GM12878 (cell line): ENCODE results near the gene INTS13. TPM values are rescaled to one million over a fixed set of nuclear protein-coding genes. Genes with fewer than 3 reads are reported as not detected.

Experiments
- ATAC-seq: fragments of 200-7000 bp; cut with Tn5 transposase; 3 replicates; pipeline ENCODE4 v1.9.1; 2020; ENCODE audit warnings: mild to moderate bottlenecking, moderate library complexity
- BruUV-seq: library from RNA; stranded (reverse); fragments of 400-500 nt; replicated peaks from 2 replicates; lab custom pipeline; 2021; lab: Mats Ljungman, UMichigan
- CTCF ChIA-PET: fragments of 300-600 bp; sonication (Branson Sonifier 250); formaldehyde crosslinking; extraction: SDS; loops from one replicate; lab custom pipeline; 2021; ENCODE audit warnings: inconsistent platforms; lab: Yijun Ruan, JAX
- POLR2A ChIA-PET: fragments of 350-600 bp; formaldehyde crosslinking; extraction: SDS; loops from one replicate; lab custom pipeline; 2021; ENCODE audit warnings: inconsistent platforms; lab: Charles Lee
- RAD21 ChIA-PET: fragments of 300-600 bp; sonication (Branson Sonifier 250); formaldehyde crosslinking; loops from one replicate; lab custom pipeline; 2023; ENCODE audit warnings: antibody characterized with exemption; ENCODE audit not compliant: unreplicated experiment; lab: Charles Lee
- SMC1A ChIA-PET: fragments of 300-600 bp; sonication (Branson Sonifier 250); formaldehyde crosslinking; loops from one replicate; lab custom pipeline; 2023; ENCODE audit not compliant: unreplicated experiment, uncharacterized antibody; lab: Charles Lee
- DNase-seq: peaks from one replicate; pipeline ENCODE4 v3.0.0-alpha.2; 2011; ENCODE audit warnings: low read depth, low spot score
- FAIRE-seq: peaks from 3 replicates; lab custom pipeline; 2011; peaks lifted over from hg19 to GRCh38; lab: Jason Lieb, UNC
- H2AFZ ChIP-seq: 2 replicates; pipeline ENCODE4 v1.6.0; 2011; ENCODE audit warnings: low read depth, low read length, control low read depth; ENCODE audit not compliant: control insufficient read depth
- H3K27ac ChIP-seq: 2 replicates; pipeline ENCODE4 v1.5.1; 2011; ENCODE audit warnings: control low read depth; ENCODE audit not compliant: control insufficient read depth, insufficient read depth
- H3K27me3 ChIP-seq, 2 experiments: replicated peaks in 1 of 2; 2 replicates each; pipeline versions ENCODE4 v1.6.0 to v1.6.1; 2011; ENCODE audit warnings: low read length in 1 of 2; ENCODE audit not compliant: control insufficient read depth in 2 of 2, insufficient read depth in 2 of 2
- H3K36me3 ChIP-seq, 2 experiments: 2 replicates each; pipeline ENCODE4 v1.5.1; 2011; ENCODE audit warnings: low read length in 1 of 2; ENCODE audit not compliant: control insufficient read depth in 2 of 2, insufficient read depth in 2 of 2
- H3K4me1 ChIP-seq: 2 replicates; pipeline ENCODE4 v1.6.1; 2011; ENCODE audit warnings: mild to moderate bottlenecking, low read length, moderate library complexity, mixed read lengths; ENCODE audit not compliant: control insufficient read depth, insufficient read depth
- H3K4me2 ChIP-seq: 2 replicates; pipeline ENCODE4 v1.6.0; 2011; ENCODE audit warnings: control low read depth; ENCODE audit not compliant: control insufficient read depth, insufficient read depth
- H3K4me3 ChIP-seq: fragments of 200-600 bp; sonication (generic); 2 replicates; pipeline ENCODE4 v1.5.1; 2016
- H3K79me2 ChIP-seq: 2 replicates; pipeline ENCODE4 v1.6.0; 2011; ENCODE audit warnings: low read length; ENCODE audit not compliant: control insufficient read depth, insufficient read depth
- H3K9ac ChIP-seq: 2 replicates; pipeline ENCODE4 v1.8.0; 2011; ENCODE audit warnings: low read length, control low read depth, mixed read lengths; ENCODE audit not compliant: control insufficient read depth, insufficient read depth
- H3K9me3 ChIP-seq: replicated peaks from 3 replicates; pipeline ENCODE4 v1.5.1; 2011; ENCODE audit warnings: mild to moderate bottlenecking, low read length; ENCODE audit not compliant: control insufficient read depth, insufficient read depth
- H4K20me1 ChIP-seq: 2 replicates; pipeline ENCODE4 v1.6.0; 2011; ENCODE audit not compliant: control insufficient read depth, insufficient read depth
- DPF2 ChIP-seq: fragments of 450-650 bp; IDR thresholded peaks from 2 replicates; pipeline ENCODE4 v1.6.1; 2017; ENCODE audit warnings: mild to moderate bottlenecking
- FOS ChIP-seq: IDR thresholded peaks from 3 replicates; pipeline ENCODE4 v1.6.1; 2011; ENCODE audit warnings: borderline replicate concordance; ENCODE audit not compliant: insufficient read length; ENCODE audit errors: extremely low read depth
- FOXK2 ChIP-seq: fragments of 450-650 bp; IDR thresholded peaks from 2 replicates; pipeline ENCODE4 v1.6.1; 2017; ENCODE audit warnings: mild to moderate bottlenecking, moderate library complexity
- GABPA ChIP-seq: IDR thresholded peaks from 2 replicates; pipeline ENCODE4 v1.6.1; 2014; ENCODE audit warnings: antibody characterized with exemption, low read depth, mild to moderate bottlenecking, inconsistent platforms
- NFXL1 ChIP-seq: fragments of 450-650 bp; IDR thresholded peaks from 2 replicates; pipeline ENCODE4 v1.6.1; 2017; ENCODE audit warnings: antibody characterized with exemption, mild to moderate bottlenecking, borderline replicate concordance
- PAX5 ChIP-seq: IDR thresholded peaks from 2 replicates; pipeline ENCODE4 v1.6.1; 2011; ENCODE audit warnings: low read depth, low read length, borderline replicate concordance
- RUNX3 ChIP-seq: IDR thresholded peaks from 2 replicates; pipeline ENCODE4 v1.6.1; 2012; ENCODE audit warnings: low read length, inconsistent platforms
- SUPT20H ChIP-seq: IDR thresholded peaks from 2 replicates; pipeline ENCODE4 v1.6.1; 2011; ENCODE audit warnings: low read depth, mild to moderate bottlenecking, low read length, moderate library complexity, borderline replicate concordance; ENCODE audit not compliant: control insufficient read depth
- TARDBP ChIP-seq: IDR thresholded peaks from 2 replicates; pipeline ENCODE4 v1.6.1; 2016; ENCODE audit warnings: borderline replicate concordance
- TCF12 ChIP-seq: IDR thresholded peaks from 2 replicates; pipeline ENCODE4 v1.6.1; 2011; ENCODE audit warnings: low read depth, mild to moderate bottlenecking, low read length
- ZBED1 ChIP-seq: IDR thresholded peaks from 2 replicates; pipeline ENCODE4 v1.6.1; 2016; ENCODE audit warnings: borderline replicate concordance
- ZNF207 ChIP-seq: fragments of 450-650 bp; IDR thresholded peaks from 2 replicates; pipeline ENCODE4 v1.6.1; 2014; ENCODE audit warnings: antibody characterized with exemption, mild to moderate bottlenecking, borderline replicate concordance
- WGBS: methylation state at CpG from one replicate; pipeline ENCODE4 v1.1.6; 2016; ENCODE audit warnings: low lambda C conversion rate; ENCODE audit not compliant: insufficient replicate concordance, insufficient coverage; ENCODE audit errors: missing lambda C conversion rate; 5-methylcytosine and 5-hydroxymethylcytosine counted together
- in situ Hi-C: fragments of 300-500 bp; cut with MboI; formaldehyde crosslinking; loops from 9 replicates; pipeline ENCODE4 v1.14.3; 2018; ENCODE audit warnings: mixed read lengths
- intact Hi-C: fragments of 100-400 bp; cut with micrococcal nuclease; formaldehyde crosslinking; loops from one replicate; pipeline ENCODE4 v1.14.2; 2022; ENCODE audit not compliant: unreplicated experiment
- polyA plus RNA-seq, 11 experiments: library from polyadenylated mRNA; depleted of rRNA in 4 of 11; unstranded in 6 of 11; stranded (reverse) in 5 of 11; fragments of >200 nt; fragmentation: Nextera tagmentation in 4 of 11; fragmentation: Illumina TruSeq in 1 of 11; extraction: Ambion mirVana in 4 of 11; extraction: Trizol in 1 of 11; gene quantifications; 1 replicate in 1 of 11; 2 replicates in 10 of 11; pipeline versions ENCODE4 v1.2.1 to v1.2.3, GENCODE V29; 2011 to 2016; ENCODE audit warnings: inconsistent platforms in 2 of 11, missing spikeins in 2 of 11, low read depth in 1 of 11
- total RNA-seq, 4 experiments: library from RNA; depleted of rRNA in 3 of 4; stranded (reverse); fragments of >200 nt in 3 of 4; fragmentation: Illumina TruSeq in 1 of 4; extraction: Trizol in 1 of 4; gene quantifications; 2 replicates each; pipeline versions ENCODE4 v1.2.1 to v1.2.3, GENCODE V29; 2013 to 2021
- TF ChIP-seq, protein P1 (sequence below): fragments of 150-350 bp; IDR thresholded peaks from 2 replicates; pipeline ENCODE4 v1.6.1; 2014; ENCODE audit warnings: mild to moderate bottlenecking, low read depth, low read length
- TF ChIP-seq, protein P2 (sequence below), 3 experiments: IDR thresholded peaks in 2 of 3; conservative IDR thresholded peaks in 1 of 3; 2 replicates each; pipeline ENCODE4 v1.5.1; 2011; ENCODE audit warnings: low read depth in 3 of 3, low read length in 3 of 3, mild to moderate bottlenecking in 3 of 3, control low read depth in 2 of 3, moderate library complexity in 2 of 3, inconsistent platforms in 1 of 3, mixed read lengths in 1 of 3; ENCODE audit not compliant: control insufficient read depth in 2 of 3, insufficient read depth in 1 of 3; ENCODE audit errors: extremely low read depth in 1 of 3
- TF ChIP-seq, protein P3 (sequence below): IDR thresholded peaks from 2 replicates; pipeline ENCODE4 v1.6.1; 2011; ENCODE audit warnings: borderline replicate concordance, low read depth, mild to moderate bottlenecking, moderate library complexity, low read length; ENCODE audit not compliant: insufficient read depth, poor library complexity, severe bottlenecking
- TF ChIP-seq, protein P4 (sequence below): fragments of 450-650 bp; IDR thresholded peaks from 2 replicates; pipeline ENCODE4 v1.6.1; 2018; ENCODE audit warnings: borderline replicate concordance, mild to moderate bottlenecking; ENCODE audit not compliant: partially characterized antibody

INTS13 gene
- total and polyA plus RNA-seq, 10 of the 15 experiments (the other 5 are each of a cell fraction or from before 2014, with no cell fraction given): 33.4 to 72.0 (median 59.9) TPM

DNA sequence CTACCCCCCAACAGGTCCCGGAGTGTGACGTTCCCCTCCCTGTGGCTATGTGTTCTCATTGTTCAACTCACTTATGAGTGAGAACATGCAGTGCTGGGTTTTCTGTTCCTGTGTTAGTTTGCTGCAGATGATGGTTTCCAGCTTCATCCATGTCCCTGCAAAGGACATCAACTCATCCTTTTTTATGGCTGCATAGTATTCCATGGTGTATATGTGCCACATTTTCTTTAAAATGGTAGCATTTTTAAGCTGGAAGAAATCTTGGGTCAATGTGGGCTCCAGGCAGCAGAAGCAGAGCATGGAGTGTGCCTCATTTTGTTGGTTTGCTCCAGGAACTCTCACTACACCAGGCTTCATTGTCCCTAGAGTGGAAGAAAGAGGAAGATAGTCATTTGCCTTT is 57.2 kb downstream of the INTS13 start:
- H3K9me3 ChIP-seq: no peaks in the 10 kb centered on the region

More for the DNA sequence above, 57.2 kb downstream of the INTS13 start:
- Histone ChIP-seq H3K27ac (no peak overlapping the region), H3K9ac (no peak overlapping the region), H3K4me3 (no peak overlapping the region), H3K4me1 (peaks cover 7% of the 10 kb centered on the region), H3K4me2 (no peak overlapping the region), H3K36me3 (no peaks in the 10 kb centered on the region), H2AFZ (no peak overlapping the region), H4K20me1 (no peaks in the 10 kb centered on the region), H3K79me2 (no peaks in the 10 kb centered on the region), H3K27me3 (no peaks in the 10 kb centered on the region)
- POLR2A ChIA-PET: interaction anchor here (1.1 to 2.7 kb wide), 2 partner anchors 17 to 130 kb away, joined by 3 to 13 read pairs; no protein-coding TSS in a partner anchor
- CTCF ChIA-PET: interaction anchor here (1.1 to 8.4 kb wide), 4 partner anchors 17 to 35 kb away, joined by 6 to 115 read pairs (median 31); no protein-coding TSS in a partner anchor
- RAD21 ChIA-PET: interaction anchor here (1.2 to 2.8 kb wide), 5 partner anchors 11 to 133 kb away, joined by 4 to 36 read pairs (median 6); partner anchors contain the start of genes ITPR2 and TM7SF3
- ATAC-seq: no peak
- DNase-seq: no peak
- FAIRE-seq: no peak
- in situ Hi-C loops: no loop called here
- TF ChIP-seq FOXK2 (no peak), ZBED1 (no peak), ZNF207 (no peak), GABPA (no peak), FOS (no peak), SUPT20H (no peak), PAX5 (no peak), RUNX3 (no peak), DPF2 (no peak), TCF12 (no peak), TARDBP (no peak), NFXL1 (no peak)
- TF ChIP-seq, protein P1, sequence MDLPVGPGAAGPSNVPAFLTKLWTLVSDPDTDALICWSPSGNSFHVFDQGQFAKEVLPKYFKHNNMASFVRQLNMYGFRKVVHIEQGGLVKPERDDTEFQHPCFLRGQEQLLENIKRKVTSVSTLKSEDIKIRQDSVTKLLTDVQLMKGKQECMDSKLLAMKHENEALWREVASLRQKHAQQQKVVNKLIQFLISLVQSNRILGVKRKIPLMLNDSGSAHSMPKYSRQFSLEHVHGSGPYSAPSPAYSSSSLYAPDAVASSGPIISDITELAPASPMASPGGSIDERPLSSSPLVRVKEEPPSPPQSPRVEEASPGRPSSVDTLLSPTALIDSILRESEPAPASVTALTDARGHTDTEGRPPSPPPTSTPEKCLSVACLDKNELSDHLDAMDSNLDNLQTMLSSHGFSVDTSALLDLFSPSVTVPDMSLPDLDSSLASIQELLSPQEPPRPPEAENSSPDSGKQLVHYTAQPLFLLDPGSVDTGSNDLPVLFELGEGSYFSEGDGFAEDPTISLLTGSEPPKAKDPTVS: no peak
- TF ChIP-seq, protein P2, sequence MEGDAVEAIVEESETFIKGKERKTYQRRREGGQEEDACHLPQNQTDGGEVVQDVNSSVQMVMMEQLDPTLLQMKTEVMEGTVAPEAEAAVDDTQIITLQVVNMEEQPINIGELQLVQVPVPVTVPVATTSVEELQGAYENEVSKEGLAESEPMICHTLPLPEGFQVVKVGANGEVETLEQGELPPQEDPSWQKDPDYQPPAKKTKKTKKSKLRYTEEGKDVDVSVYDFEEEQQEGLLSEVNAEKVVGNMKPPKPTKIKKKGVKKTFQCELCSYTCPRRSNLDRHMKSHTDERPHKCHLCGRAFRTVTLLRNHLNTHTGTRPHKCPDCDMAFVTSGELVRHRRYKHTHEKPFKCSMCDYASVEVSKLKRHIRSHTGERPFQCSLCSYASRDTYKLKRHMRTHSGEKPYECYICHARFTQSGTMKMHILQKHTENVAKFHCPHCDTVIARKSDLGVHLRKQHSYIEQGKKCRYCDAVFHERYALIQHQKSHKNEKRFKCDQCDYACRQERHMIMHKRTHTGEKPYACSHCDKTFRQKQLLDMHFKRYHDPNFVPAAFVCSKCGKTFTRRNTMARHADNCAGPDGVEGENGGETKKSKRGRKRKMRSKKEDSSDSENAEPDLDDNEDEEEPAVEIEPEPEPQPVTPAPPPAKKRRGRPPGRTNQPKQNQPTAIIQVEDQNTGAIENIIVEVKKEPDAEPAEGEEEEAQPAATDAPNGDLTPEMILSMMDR (IDR thresholded peaks at IDR 0.05 in 2 of 3, conservative IDR thresholded peaks at IDR 0.05 in 1 of 3; ENCODE audit: control insufficient read depth in 2 of 3, extremely low read depth in 1 of 3, insufficient read depth in 1 of 3, low read depth in 3 of 3, low read length in 3 of 3): no peak
- TF ChIP-seq, protein P3, sequence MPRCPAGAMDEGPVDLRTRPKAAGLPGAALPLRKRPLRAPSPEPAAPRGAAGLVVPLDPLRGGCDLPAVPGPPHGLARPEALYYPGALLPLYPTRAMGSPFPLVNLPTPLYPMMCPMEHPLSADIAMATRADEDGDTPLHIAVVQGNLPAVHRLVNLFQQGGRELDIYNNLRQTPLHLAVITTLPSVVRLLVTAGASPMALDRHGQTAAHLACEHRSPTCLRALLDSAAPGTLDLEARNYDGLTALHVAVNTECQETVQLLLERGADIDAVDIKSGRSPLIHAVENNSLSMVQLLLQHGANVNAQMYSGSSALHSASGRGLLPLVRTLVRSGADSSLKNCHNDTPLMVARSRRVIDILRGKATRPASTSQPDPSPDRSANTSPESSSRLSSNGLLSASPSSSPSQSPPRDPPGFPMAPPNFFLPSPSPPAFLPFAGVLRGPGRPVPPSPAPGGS: no peak
- TF ChIP-seq, protein P4, sequence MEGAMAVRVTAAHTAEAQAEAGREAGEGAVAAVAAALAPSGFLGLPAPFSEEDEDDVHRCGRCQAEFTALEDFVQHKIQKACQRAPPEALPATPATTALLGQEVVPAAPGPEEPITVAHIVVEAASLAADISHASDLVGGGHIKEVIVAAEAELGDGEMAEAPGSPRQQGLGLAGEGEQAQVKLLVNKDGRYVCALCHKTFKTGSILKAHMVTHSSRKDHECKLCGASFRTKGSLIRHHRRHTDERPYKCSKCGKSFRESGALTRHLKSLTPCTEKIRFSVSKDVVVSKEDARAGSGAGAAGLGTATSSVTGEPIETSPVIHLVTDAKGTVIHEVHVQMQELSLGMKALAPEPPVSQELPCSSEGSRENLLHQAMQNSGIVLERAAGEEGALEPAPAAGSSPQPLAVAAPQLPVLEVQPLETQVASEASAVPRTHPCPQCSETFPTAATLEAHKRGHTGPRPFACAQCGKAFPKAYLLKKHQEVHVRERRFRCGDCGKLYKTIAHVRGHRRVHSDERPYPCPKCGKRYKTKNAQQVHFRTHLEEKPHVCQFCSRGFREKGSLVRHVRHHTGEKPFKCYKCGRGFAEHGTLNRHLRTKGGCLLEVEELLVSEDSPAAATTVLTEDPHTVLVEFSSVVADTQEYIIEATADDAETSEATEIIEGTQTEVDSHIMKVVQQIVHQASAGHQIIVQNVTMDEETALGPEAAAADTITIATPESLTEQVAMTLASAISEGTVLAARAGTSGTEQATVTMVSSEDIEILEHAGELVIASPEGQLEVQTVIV: no peak
- intact Hi-C loops: loop anchor here (10.0 kb wide), 1 partner anchor 46 kb away; the partner anchor contains the start of gene ITPR2
- BruUV-seq: no TSS peak
- 67% methylated on average over 2 of the region's 2 CpGs for WGBS
- SMC1A ChIA-PET: interaction anchor here (1.3 to 7.6 kb wide), 8 partner anchors 10 to 152 kb away, joined by 3 to 105 read pairs (median 8); no protein-coding TSS in a partner anchor
